ENCODE data around the gene TRAFD1. TPM values are rescaled to one million over a fixed set of nuclear protein-coding genes. Genes with fewer than 3 reads are reported as not detected.

The TRAFD1 gene
- total and polyA plus RNA-seq, 2 of the 8 experiments (the other 6 are each of a cell fraction or from before 2014, with no cell fraction given): 18.1 to 33.1 TPM

- peak overlapping the region in 1 of 4 experiments; percentile 18; a peak in 1 of 7 replicates for H3K9ac ChIP-seq (replicated peaks in 1 of 4; ENCODE audit: extremely low read depth in 1 of 4, low read depth in 3 of 4, low read length in 3 of 4)
- FAIRE-seq: no peak
Observed at GRCh38 chr12:112182499-112182898, 57.1 kb downstream of the TRAFD1 start.

More at GRCh38 chr12:112182499-112182898, 57.1 kb downstream of the TRAFD1 start:
- Histone ChIP-seq H3K4me3 (ENCODE audit: extremely low read depth in 1 of 4, insufficient read depth in 2 of 4, low read depth in 3 of 4, low read length in 4 of 4) (no peak overlapping the region), H2AFZ (ENCODE audit: low read length) (no peak overlapping the region), H3K14ac (ENCODE audit: insufficient read length) (no peak overlapping the region), H2AK5ac (ENCODE audit: low read depth, low read length) (no peak overlapping the region), H3K56ac (replicated peaks; ENCODE audit: insufficient read length, low read depth, low read length) (no peak overlapping the region), H3K79me1 (ENCODE audit: low read depth, low read length) (no peaks in the 10 kb centered on the region), H3K36me3 (ENCODE audit: control insufficient read depth in 2 of 4, insufficient read depth in 4 of 4, low read length in 3 of 4) (peaks cover 3 to 20% (median 12%) of the 10 kb centered on the region in 4 experiments; a peak in 6 of 8 replicates), H3K27me3 (replicated peaks in 1 of 4; ENCODE audit: control insufficient read depth in 3 of 4, extremely low read depth in 1 of 4, insufficient read depth in 3 of 4, low read length in 3 of 4) (no peaks in the 10 kb centered on the region), H2BK120ac (replicated peaks; ENCODE audit: low read depth, low read length) (no peak overlapping the region), H2BK20ac (ENCODE audit: low read length) (no peak overlapping the region), H3K27ac (ENCODE audit: low read depth, low read length) (no peak overlapping the region), H3K23me2 (ENCODE audit: low read depth, low read length) (0 out of 2 replicates have a peak, but pooled peaks cover 2% of the 10 kb centered on the region), H2BK5ac (ENCODE audit: low read depth, low read length) (no peak overlapping the region), H3K23ac (ENCODE audit: insufficient read length) (no peak overlapping the region), H2BK12ac (ENCODE audit: low read depth, low read length) (no peak overlapping the region), H4K91ac (replicated peaks; ENCODE audit: insufficient read length, low read length) (no peak overlapping the region), H4K5ac (ENCODE audit: insufficient read length, low read depth, low read length) (no peak overlapping the region), H3K4me1 (replicated peaks in 1 of 4; ENCODE audit: control insufficient read depth in 3 of 4, insufficient read depth in 4 of 4, low read length in 3 of 4) (peaks cover 9 to 22% (median 12%) of the 10 kb centered on the region in 4 experiments; a peak in 6 of 7 replicates), H3K4ac (replicated peaks; ENCODE audit: insufficient read length, low read depth, low read length) (no peak overlapping the region), H4K8ac (ENCODE audit: extremely low read depth, insufficient read depth, low read length) (peak overlapping the region; percentile 38; the same call in 1 of the 2 replicates), H3K9me3 (ENCODE audit: insufficient read depth in 2 of 2, low read depth in 1 of 2, low read length in 1 of 2) (no peaks in the 10 kb centered on the region), H3K4me2 (ENCODE audit: insufficient read depth in 1 of 2, low read depth in 2 of 2, low read length in 2 of 2) (no peak overlapping the region), H4K20me1 (replicated peaks in 1 of 2; ENCODE audit: control insufficient read depth in 1 of 2, insufficient read depth in 2 of 2, low read length in 2 of 2) (no peaks in the 10 kb centered on the region), H2BK15ac (ENCODE audit: low read length) (no peak overlapping the region), H3K79me2 (ENCODE audit: control insufficient read depth in 1 of 2, insufficient read depth in 2 of 2, low read length in 2 of 2) (no peaks in the 10 kb centered on the region), H3K18ac (ENCODE audit: extremely low read depth, low read length) (no peak overlapping the region)
- no peak for TF ChIP-seq NANOG (IDR thresholded peaks at IDR 0.05; ENCODE audit: insufficient read depth, low read depth, low read length, poor library complexity, severe bottlenecking)
- no peak for TF ChIP-seq CTBP2 (IDR thresholded peaks at IDR 0.05; ENCODE audit: borderline replicate concordance, insufficient read depth, insufficient read length, low read length)
- TF ChIP-seq JUND (IDR thresholded peaks at IDR 0.05; ENCODE audit: low read length): no peak
- no peak for TF ChIP-seq E2F6 (IDR thresholded peaks at IDR 0.05)
- no peak for TF ChIP-seq GABPA (IDR thresholded peaks at IDR 0.05; ENCODE audit: borderline replicate concordance, insufficient read depth, low read length)
- DNase-seq (ENCODE audit: low read depth in 1 of 2, low spot score in 2 of 2): no peak
- CTCF ChIA-PET (ENCODE audit: partially characterized antibody): interaction anchor here (7.4 kb wide), 1 partner anchor 15 kb away, joined by 43 read pairs; no protein-coding TSS in a partner anchor
- POLR2A ChIA-PET (ENCODE audit: partially characterized antibody): interaction anchor here (0.7 kb wide), 2 partner anchors 19 to 357 kb away, joined by 3 read pairs; no protein-coding TSS in a partner anchor
- 92% methylated on average over 7 of the region's 7 CpGs; no CpG with 5 or more reads in 1 of the 2 experiments for WGBS, 2 experiments (ENCODE audit: extremely low coverage in 1 of 2, insufficient coverage in 1 of 2, insufficient read length in 1 of 2, insufficient replicate concordance in 2 of 2, low coverage in 1 of 2, low lambda C conversion rate in 2 of 2, missing lambda C conversion rate in 1 of 2)

All from H1 (cell line).